DMS153 (cell line): ENCODE results near the gene SPRED2.

Experiments used
- DNase-seq: peaks from one replicate; lab custom pipeline; 2025; lab: John Stamatoyannopoulos, UW

The SPRED2 gene

DNA sequence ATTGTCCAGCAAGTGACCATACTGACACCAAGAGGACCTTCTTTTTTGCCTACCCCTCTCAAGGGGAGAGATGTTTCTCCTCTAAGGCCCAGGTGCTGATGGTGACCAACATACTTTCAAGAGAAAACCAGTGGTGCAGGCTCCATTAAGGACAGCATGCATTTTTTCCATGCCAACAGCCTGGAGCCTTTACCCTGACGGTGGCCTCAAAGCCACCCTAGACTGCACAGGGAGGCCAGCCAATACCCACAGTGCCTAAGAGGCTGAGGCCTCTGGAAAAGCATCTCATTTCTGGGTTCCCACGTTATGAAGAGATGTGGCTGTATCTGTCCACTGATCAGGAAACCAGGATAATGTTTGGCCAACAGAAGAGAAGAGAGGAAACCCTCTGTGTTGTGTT is 19.3 kb downstream of the SPRED2 start:
- DNase-seq: no peak

- no peak for DNase-seq
Measured at GRCh38 chr2:65411056-65411795, 21.2 kb downstream of the SPRED2 start.

DNA sequence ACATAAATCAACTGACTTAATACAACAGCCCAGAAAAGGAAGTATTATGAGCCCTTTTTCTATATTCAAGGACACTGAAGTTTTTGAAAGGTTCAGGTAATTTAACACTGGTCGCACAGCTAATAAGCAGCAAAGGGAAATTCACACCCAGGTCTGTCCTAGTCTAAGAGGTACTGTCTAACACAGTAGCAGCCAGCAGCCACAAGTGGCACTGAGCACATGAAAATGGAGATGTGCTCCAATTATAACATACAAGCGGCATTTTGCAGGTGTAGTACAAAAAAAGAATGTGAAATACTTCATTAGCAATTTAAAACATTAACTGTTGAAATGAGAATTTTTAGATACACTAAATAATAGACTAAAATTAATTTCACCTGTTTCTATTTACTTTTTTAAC is 23.4 kb downstream of the SPRED2 start:
- no peak for DNase-seq

DNA sequence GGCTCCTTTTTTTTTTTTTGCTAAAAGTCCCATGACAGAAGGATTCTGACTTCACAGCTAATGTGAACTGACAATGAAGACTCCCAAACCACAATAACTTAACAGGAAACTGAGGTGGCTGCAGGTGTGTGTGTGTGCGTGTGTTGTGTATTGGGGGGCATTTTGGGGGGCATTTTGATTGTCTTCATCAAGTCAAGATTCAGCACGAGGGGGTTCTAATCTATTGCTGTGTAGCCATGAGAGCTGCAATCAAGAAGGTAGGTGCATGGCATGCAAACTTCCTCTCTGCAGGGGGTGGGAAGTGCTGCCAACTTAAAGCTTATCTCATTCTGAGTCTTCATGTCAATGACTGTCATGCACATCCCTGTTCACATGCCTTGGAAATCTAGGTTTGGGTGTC is 25.2 kb downstream of the SPRED2 start:
- DNase-seq: no peak

- no peak for DNase-seq
Measured at GRCh38 chr2:65404988-65405697, 27.3 kb downstream of the SPRED2 start.

- no peak for DNase-seq
Measured at GRCh38 chr2:65403529-65403915, 28.9 kb downstream of the SPRED2 start.

GRCh38 chr2:65402780-65403528 is 29.4 kb downstream of the SPRED2 start:
- DNase-seq: no peak

GRCh38 chr2:65402323-65402722 is 30.1 kb downstream of the SPRED2 start:
- no peak for DNase-seq

DNA sequence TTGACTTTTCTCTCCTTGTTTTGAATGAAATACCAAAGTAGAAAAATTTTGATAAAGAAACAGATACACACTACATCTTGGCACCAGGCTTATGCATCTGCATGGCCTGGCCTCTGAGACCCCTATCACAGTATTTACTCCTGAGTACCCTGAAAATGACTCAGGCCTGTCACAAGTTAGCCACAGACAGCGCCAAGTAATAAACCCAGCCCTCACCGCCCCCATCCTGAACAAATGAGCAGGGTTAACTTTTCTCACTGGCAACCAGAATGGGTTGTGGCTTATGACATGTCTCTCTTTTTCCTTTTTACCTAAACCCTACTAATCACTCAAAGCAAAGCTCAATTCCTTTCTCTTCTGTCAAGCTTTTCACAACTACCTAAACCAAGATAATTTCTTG is 35.3 kb downstream of the SPRED2 start:
- DNase-seq: no peak

DNA sequence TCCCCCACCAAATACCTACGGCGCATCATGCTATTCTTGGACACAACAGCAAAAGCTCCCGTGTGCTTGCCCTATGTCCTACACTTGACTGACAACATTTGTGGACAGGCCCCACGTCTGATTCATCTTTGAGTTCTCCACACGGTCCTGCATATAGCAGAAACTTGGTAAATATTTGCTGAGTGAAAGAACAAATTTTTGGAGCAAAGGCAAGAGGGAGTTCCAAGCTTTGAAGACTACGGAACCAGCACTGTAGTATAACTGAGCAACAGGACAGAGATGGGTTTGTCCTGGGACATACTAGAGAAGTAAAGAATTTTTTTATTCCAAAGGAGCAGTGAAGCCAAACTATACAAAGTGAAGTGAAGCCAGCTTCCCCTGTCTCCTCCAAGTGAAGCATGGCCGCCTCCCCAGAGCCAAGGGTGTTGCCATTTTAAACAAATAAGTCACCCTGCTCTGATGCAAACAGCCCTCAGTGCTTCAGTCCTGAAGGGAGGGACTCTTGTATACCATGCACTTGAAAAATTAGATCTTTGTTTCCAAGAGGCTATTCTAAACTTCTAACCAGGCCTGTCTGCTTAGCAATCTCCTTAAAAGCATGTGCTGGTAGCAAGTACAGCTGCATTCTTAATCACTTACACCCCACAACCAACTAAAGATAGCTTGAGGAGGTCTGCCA is 35.9 kb downstream of the SPRED2 start:
- no peak for DNase-seq

- DNase-seq: no peak
Measured at GRCh38 chr2:65395621-65396347, 36.6 kb downstream of the SPRED2 start.

DNA sequence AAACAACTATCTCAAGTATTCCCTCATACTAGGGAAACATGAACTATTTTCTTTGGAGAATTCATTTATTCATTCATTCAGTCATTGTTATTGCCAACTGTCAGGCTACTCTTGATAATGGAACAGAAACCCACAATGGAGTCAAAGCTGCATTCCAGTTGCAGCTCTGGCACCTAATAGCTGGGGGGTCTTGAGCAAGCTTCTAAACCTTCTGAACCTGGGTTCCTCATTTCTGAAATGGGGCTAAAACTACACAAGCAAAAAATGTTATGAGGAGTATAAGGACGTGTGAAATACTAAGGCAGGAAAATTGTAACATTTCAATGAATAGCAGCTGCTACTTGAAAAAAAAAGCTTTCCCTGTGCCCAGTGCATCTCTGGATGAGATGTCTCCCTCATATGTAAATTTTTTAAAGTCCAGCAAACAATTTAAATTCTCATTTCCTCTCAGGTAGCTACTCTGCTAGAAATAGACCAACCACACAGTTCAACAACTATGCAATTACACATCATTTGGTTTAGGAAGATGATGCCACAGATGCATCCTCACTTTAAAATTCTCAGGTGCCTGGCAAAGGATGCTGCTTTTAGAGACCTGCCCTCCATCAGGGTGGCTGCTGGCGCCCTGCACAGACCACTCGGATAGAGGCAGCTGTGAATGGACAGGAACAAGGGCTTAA is 38.5 kb downstream of the SPRED2 start:
- no peak for DNase-seq

- no peak for DNase-seq
Measured at GRCh38 chr2:65393046-65393445, 39.4 kb downstream of the SPRED2 start.

DNA sequence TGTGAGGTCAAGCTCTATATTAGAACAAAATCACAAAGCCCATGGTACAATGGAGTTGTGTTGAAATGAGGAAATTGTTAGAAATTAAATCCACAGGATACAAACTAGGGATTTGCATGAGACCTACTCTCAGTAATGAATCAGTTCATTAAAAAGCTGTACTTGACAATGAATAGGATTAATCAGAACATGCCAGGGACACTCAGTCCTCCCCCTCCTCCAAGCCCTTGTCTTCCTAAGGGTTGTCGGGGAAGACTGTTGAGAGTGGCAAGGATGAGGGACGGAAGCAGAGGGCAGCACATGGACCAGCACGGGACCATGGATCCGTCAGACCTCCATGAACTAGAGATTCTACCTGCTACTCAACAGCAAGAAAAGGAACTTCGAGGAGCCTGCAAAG is 39.8 kb downstream of the SPRED2 start:
- DNase-seq: no peak

- no peak for DNase-seq
Measured at GRCh38 chr2:65390134-65390533, 42.3 kb downstream of the SPRED2 start.

DNA sequence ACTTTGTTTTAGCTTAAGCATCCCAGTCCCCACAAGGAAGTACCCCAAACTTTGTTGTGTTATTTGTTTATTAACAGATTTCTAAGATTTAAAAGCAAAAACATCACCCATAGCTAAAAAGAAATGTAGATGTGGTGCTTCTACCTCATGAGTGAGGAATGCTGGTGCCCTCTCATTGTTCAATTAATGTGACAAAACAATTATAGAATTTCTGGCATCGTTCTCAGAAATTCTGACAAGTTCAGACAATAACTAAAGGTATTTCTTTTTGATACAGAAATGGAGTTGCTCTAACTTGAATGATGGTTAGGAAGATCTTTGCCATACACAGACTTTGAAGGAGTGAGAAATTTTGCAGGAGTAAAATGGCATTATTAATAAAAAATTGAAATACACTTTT is 42.9 kb downstream of the SPRED2 start:
- DNase-seq: no peak

DNA sequence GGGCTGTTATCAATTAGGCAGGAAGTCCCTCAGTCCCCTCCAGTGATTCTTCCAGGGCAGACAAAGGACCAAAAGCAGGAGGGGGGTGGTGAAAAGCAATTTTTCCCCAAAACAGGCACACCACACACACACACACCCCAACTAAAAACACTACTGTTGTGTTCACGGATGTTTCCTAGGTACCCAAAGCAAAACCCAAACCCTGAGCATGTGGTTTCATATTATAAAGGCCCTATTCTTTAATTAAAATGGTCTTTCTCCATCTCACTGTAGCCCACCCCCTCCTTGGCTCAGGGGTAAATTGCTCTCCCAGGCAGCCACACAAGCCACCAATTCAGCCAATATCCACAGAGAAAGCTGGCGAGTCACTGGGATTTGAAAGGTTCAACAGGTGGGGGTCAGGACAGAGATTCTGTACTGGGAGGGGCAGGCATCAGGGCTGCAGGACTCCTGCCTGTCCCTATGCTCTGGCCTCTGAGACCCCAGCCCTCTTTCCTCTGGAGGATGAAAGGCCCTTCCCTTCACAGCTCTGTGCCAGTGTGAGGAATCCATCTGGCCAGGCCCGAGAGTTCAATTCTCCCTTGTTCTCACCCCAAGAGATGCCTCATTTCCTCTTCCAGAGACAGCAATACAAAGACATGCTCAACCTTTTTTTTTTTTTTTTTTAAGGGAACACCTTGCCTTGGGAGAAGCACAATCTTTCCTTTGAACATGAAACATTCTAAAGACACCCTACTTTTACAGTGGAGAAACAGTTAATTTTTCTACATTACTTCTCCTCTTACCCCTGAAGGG is 43.6 kb downstream of the SPRED2 start:
- no peak for DNase-seq

GRCh38 chr2:65388051-65388531 is 44.3 kb downstream of the SPRED2 start:
- no peak for DNase-seq

- DNase-seq: no peak
Measured at GRCh38 chr2:65386989-65387388, 45.4 kb downstream of the SPRED2 start.

DNA sequence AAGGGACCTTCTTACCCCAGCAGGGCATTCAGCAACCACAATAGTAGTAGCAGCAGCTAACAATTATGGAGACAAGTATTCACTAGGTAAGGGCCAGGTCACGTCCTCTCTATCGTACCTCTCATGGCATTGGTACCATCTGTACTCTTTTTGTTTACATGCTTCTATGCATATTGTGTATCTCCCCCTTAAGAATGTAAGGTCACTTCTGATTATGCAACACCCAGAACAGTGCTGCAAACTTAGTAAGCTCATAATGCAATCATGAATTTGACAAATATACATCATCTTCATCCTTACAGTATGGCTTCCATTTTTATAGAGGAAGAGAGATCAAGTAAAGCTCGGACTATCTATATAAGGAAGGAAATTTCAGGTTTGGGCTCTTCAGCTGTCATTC is 46.1 kb downstream of the SPRED2 start:
- DNase-seq: no peak
